HepG2 (cell line): ENCODE results near the gene NR1H2.

Experiments
- ARID2 ChIP-seq: sonication (generic); formaldehyde crosslinking; IDR thresholded peaks from 2 replicates; pipeline ENCODE4 v1.8.1; 2022; ENCODE audit warnings: mild to moderate bottlenecking, missing genetic modification reagents, borderline replicate concordance
- CTCF ChIP-seq: sonication (generic); formaldehyde crosslinking; IDR thresholded peaks from 2 replicates; pipeline ENCODE4 v1.5.0; 2020; ENCODE audit warnings: mild to moderate bottlenecking, missing genetic modification reagents, moderate library complexity
- FOXP1 ChIP-seq, 2 experiments: fragments of 450-650 bp in 1 of 2; IDR thresholded peaks; 2 replicates each; pipeline ENCODE4 v1.6.1; 2017 to 2018; ENCODE audit warnings: antibody characterized with exemption in 1 of 2
- SRF ChIP-seq: IDR thresholded peaks from 2 replicates; pipeline ENCODE4 v1.6.1; 2011; ENCODE audit warnings: mild to moderate bottlenecking, low read depth, low read length, moderate library complexity
- ZNF282 ChIP-seq: fragments of 450-650 bp; IDR thresholded peaks from 2 replicates; pipeline ENCODE4 v1.6.1; 2018; ENCODE audit not compliant: partially characterized antibody
- TF ChIP-seq, protein P1 (sequence below): sonication (generic); formaldehyde crosslinking; IDR thresholded peaks from 2 replicates; pipeline ENCODE4 v1.5.0; 2020; ENCODE audit warnings: missing genetic modification reagents

GRCh38 chr19:50399368-50399745 lies 23.1 kb downstream of the NR1H2 start:
- TF ChIP-seq ARID2 (CRISPR knock-in tag) (no peak), SRF (no peak), FOXP1 (IDR thresholded peaks at IDR 0.05) (no peak), FOXP1 (CRISPR knock-in tag; IDR thresholded peaks at IDR 0.05) (no peak), CTCF (CRISPR knock-in tag) (no peak), ZNF282 (no peak)
- TF ChIP-seq, protein P1, sequence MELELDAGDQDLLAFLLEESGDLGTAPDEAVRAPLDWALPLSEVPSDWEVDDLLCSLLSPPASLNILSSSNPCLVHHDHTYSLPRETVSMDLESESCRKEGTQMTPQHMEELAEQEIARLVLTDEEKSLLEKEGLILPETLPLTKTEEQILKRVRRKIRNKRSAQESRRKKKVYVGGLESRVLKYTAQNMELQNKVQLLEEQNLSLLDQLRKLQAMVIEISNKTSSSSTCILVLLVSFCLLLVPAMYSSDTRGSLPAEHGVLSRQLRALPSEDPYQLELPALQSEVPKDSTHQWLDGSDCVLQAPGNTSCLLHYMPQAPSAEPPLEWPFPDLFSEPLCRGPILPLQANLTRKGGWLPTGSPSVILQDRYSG, result no peak
